GM19455 (cell line): ENCODE data around the gene RNGTT.

Source experiments
- ATAC-seq: cut with Tn5 transposase; IDR thresholded peaks from one replicate; pipeline ENCODE4 v1.9.1; 2021; ENCODE audit not compliant: unreplicated experiment

Gene RNGTT

GRCh38 chr6:88670369-88670768 lies 293.0 kb downstream of the RNGTT start:
- no peak for ATAC-seq

- ATAC-seq, result no peak
These were observed 293.9 kb downstream of the RNGTT start for GRCh38 chr6:88669475-88669874.

DNA sequence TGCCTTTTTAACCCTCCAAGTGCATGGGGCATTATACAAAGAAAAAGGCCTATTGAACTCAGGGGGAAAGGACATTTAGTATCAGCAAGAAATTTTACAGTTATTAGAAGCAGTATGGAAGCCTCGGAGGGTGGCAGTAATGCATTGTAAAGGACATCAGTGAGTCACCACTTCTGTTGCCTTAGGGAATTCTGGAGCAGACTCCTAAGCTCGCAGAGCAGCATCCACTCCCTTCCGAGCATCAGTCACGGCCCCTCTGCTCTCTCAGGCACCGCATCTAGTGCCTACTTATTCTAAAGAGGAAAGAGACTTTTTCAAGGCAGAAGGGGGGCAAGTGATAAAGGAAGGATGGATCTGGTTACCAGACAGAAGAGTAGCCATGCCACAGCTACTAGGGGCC lies 296.5 kb downstream of the RNGTT start:
- ATAC-seq, result no peak

DNA sequence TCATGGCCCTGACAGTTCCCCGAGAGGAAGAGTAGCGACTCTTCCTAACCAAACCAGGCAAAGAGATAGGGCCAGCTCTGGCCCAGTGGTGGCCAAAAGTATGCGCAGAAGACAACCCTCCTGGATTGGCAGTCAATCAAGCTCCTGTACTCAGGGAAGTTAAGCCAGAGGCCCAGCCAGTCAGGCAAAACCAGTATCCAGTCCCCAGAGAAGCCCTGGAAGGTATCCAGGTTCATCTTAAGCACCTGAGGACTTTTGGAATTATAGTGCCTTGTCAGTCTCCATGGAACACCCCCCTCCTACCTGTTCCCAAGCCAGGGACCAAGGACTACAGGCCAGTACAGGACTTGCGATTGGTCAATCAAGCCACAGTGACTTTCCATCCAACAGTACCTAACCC lies 298.3 kb downstream of the RNGTT start:
- ATAC-seq, result no peak

- ATAC-seq, result no peak
These were observed 299.6 kb downstream of the RNGTT start for GRCh38 chr6:88663801-88664200.

GRCh38 chr6:88662653-88663174 lies 300.7 kb downstream of the RNGTT start:
- ATAC-seq, result no peak

GRCh38 chr6:88662163-88662580 lies 301.2 kb downstream of the RNGTT start:
- ATAC-seq, result no peak

- ATAC-seq, result no peak
These were observed 302.3 kb downstream of the RNGTT start for GRCh38 chr6:88661136-88661535.

- ATAC-seq, result no peak
These were observed 307.8 kb downstream of the RNGTT start for GRCh38 chr6:88655586-88655985.

- ATAC-seq, result no peak
These were observed 309.5 kb downstream of the RNGTT start for GRCh38 chr6:88653936-88654335.

DNA sequence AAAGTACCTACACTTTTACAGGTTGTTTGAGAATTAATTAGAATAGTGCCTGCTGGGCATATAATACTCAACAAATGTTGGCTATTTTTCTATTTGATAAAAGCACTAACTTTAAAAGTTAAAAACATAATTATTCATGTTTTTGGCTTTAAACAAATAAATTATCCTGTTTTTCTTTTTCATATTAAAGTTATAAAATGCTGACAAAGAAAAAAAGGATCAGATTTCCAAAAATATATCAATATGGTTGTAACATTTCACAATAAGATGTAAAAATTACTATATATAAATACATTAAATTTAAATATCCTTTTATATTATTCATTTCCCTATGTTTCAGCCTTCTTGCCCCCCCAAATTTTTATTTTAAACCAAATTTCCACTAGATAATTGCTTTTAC lies 312.0 kb downstream of the RNGTT start:
- ATAC-seq, result no peak

DNA sequence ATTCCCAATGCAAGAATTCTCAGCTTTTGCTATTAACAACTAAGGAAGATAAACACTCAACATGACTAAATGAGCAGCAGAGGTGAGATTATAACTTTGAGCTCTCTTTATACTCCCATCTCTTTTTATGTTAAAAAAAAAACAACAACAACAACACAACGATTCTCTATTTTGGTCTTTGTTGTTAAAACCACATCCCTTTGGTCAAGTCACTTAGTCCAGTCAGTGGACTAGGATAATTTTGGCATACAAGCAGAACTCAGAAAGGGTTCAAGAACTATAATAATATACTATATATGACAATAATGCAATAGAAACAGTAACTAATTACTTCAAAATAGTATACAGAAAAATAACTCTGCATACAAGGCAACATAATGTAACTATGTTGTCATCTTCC lies 312.4 kb downstream of the RNGTT start:
- no peak for ATAC-seq

GRCh38 chr6:88650029-88650619 lies 313.3 kb downstream of the RNGTT start:
- ATAC-seq, result peak; percentile 91

GRCh38 chr6:88641178-88641903 lies 322.1 kb downstream of the RNGTT start:
- ATAC-seq, result peak; percentile 96

DNA sequence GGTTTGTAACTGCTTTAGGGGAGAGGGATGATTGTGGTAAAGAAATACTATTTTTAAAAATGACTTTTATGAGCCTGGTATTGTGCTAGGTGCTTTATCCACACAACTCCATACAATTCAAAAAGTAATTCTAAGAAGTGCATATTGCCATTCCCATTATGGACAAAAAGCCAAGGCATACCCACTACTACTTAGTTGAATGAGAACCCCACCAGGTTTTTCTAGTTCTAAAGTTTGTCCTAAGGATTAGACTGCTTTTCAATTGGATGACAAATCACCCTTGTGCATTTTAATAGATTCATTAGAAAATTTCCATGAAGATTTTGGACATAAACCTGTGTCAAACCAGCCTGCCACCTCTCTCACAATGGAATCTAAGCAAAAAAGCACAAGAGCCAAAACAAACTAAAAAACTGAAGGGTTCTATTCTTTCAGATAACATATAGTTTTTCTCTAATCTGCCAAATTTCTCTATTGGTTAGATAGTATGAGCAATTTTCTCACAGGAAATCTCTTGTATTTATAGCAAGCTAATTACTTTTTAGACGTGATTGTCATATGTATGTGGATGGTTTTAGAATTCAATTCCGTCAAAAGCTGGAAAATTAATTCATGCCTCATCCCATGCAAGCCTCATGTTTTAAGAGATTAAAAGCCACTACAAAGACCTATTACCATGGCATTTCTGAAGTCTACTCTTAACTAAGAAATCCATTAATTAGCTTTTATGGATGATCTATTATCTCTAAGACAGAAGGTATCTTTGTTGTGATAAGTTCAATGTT lies 325.5 kb downstream of the RNGTT start:
- no peak for ATAC-seq

GRCh38 chr6:88636871-88637270 lies 326.5 kb downstream of the RNGTT start:
- ATAC-seq, result no peak

DNA sequence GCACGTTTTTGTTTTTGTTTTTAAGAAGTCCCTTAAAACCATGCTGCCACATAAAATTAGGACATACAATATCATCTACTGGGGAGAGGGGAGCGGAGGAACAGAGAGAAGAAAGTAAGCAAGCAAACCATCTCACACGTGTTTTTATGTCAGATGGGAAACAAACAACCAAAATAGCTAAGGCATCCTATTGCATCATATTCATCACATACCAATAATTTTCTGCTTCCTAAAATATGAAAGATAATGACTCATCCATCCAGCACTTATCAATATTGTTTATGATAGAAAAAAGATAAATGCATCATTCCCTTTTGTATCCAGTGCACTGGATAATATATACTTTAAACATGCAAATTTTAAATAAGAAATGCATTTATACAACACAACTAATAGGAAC lies 329.6 kb downstream of the RNGTT start:
- ATAC-seq, result no peak

GRCh38 chr6:88631830-88632229 lies 331.6 kb downstream of the RNGTT start:
- no peak for ATAC-seq

DNA sequence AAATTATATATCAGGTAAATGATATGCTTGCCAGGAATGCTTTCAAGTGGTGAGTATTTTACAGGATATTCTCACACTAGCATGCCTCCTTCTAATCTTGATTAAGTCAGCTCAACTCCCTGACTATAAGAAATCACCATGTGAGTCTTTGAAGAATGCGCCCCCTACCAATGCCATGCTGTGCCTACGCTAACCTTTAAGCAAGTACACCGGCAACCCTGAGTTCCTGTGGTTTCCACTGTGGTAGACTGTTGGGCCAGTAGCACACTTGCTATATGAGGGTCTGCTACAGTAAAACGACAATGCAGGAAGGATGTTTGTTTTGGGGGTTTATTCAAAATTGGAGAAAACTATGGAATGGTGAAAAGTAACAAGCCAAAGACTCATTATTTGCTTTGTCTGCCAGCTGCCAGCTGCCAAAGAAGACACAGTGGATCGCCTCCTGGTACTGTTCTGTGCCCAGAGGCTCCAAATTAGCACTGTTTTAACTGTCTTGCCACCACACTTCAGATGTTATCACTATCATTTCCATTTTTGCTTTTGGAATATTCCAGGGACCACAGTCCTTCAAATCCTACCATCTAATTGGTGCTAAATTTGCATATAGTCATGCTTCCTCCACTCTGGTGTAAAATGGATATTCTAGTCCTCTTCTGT lies 333.5 kb downstream of the RNGTT start:
- ATAC-seq, result no peak

DNA sequence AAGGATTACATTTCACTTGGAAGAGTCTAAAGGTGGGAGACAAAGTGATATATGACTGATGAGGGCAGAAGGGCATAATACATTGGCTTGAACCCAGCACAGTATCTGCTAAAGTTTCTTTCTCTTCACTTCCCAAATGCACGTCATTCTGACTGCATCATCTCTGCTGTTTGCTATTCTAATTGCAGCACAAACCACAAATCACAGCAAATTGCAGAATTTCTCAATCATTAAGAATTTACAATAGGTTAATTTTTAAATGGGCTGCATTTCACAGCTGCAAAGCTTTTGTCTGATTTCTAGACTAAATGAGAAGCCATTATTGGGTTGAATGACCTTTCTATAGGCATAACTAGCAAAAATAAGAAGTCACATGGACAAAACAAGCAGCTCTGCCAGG lies 337.0 kb downstream of the RNGTT start:
- ATAC-seq, result no peak

DNA sequence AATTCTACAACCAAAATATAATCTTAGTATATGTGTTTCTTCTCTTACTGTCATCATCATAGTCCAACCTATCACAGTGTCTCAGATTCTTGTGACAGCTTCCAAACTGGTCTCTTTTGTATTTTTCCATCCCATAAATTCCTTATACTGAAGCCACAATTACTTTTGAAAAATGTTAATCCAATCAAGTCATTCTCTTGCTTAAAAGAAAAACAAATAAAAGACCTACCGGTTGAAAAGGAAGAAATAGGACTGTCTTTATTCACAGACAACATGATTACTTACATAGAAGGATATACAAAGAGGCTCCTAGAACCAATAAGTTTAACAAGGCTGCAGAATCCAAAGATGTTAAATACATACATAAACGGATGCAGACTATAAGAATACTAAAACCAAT lies 339.9 kb downstream of the RNGTT start:
- ATAC-seq, result no peak
